ENCODE data around the gene RNF213.

The RNF213 gene

DNA sequence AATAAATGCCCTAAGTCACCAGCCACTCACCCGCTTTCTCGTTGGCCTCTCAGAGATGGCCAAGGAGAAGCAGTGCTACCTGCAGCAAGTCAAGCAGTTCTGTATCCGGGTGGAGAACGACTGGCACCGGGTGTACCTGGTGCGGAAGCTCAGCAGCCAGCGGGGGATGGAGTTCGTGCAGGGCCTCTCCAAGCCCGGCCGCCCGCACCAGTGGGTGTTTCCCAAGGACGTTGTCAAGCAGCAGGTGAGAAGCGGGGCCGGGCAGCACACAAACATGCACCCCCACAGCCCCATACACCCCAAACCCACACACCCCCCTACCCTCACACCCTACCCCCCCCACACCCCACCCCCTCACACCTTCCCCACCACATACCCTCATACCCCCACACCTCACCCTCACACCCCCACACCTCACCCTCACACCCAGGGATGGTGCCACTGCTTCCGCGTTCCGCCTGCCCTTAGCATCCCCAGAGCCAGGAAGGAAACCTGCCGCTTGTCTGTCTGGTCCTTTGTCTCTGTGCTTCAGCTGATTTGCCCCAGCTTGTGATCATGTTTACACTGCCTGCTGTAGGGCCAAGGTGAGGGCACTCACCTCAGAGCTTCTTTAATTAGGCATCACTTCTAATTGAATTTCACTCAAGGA lies 112.4 kb downstream of the RNF213 start:
- H3K4me3 ChIP-seq (ENCODE audit: control insufficient read depth, low read depth, low read length): no peak overlapping the region
- no peak for DNase-seq (ENCODE audit: low read depth)
- TF ChIP-seq, protein P1, sequence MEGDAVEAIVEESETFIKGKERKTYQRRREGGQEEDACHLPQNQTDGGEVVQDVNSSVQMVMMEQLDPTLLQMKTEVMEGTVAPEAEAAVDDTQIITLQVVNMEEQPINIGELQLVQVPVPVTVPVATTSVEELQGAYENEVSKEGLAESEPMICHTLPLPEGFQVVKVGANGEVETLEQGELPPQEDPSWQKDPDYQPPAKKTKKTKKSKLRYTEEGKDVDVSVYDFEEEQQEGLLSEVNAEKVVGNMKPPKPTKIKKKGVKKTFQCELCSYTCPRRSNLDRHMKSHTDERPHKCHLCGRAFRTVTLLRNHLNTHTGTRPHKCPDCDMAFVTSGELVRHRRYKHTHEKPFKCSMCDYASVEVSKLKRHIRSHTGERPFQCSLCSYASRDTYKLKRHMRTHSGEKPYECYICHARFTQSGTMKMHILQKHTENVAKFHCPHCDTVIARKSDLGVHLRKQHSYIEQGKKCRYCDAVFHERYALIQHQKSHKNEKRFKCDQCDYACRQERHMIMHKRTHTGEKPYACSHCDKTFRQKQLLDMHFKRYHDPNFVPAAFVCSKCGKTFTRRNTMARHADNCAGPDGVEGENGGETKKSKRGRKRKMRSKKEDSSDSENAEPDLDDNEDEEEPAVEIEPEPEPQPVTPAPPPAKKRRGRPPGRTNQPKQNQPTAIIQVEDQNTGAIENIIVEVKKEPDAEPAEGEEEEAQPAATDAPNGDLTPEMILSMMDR (conservative IDR thresholded peaks at IDR 0.05; ENCODE audit: control insufficient read depth, insufficient read depth, low read depth, low read length): no peak

DNA sequence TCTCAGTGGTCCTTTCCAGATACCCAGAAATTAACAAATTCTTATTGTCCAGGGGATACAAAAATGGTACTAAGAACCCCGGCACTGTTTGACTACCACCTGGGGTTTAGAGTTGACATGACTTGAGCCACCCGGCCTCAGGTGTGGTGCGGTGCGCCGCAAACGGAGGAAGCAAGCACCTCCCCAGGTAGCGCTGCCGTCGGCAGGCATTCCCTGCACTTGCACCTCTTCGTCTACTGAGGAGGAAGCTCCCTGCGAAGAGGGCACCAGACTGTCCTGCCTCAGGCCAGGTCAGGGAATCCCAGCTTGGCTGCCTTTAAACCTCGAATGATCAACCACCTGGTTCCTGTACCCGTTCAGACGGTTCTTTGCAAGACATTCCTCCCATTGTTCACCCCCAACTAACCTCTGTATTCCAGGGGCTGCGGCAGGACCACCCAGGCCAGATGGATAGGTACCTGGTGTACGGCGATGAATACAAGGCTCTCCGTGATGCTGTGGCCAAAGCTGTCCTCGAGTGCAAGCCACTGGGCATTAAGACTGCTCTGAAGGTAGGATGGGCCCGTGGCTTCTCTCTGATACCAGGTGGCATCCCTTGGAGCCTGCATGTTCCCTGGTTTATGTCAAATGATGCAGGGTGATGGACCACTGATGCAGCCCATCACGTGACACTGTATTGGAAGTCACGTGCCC lies 113.5 kb downstream of the RNF213 start:
- no peak overlapping the region for H3K4me3 ChIP-seq (ENCODE audit: control insufficient read depth, low read depth, low read length)
- no peak for DNase-seq (ENCODE audit: low read depth)
- TF ChIP-seq, protein P1 (conservative IDR thresholded peaks at IDR 0.05; ENCODE audit: control insufficient read depth, insufficient read depth, low read depth, low read length): no peak

DNA sequence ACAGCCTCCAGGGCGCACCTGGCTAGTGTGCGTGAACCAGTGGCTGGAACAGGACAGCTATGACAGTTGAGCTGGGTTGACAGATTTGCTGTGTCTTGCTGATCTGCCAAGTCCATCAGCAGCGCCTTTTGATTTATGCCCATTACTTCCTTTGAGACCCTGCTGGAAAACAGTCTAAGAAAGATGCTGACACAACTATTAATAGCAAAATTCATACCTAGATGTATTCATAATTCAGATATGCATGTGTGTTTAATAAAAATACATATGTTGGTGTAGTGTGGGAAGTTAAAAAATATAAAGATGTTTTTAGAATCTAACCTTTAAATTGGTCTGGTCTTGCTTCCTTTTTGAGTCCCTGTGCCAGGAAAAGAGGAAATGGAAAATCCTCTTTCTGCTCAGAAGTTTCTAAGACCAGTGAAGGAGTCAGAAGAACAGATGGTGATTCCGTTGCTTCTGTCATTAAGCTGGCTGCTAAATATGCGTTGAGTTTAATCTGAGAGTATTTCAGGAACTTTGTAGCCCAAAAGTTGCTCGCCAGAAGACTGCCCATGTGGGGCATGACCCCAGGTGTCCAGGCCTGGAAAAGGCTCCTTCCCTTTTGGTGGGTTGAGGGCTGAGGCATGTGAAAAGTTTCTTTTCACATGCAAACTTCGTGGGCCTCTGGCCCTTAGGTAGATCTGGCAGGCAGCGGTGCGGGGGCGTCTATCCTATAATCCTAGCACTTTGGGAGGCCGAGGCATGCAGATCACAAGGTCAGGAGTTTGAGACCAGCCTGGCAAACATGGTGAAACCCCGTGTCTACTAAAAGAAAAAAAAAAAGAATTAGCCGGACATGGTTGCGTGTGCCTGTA lies 114.3 kb downstream of the RNF213 start:
- H3K4me3 ChIP-seq (ENCODE audit: control insufficient read depth, low read depth, low read length): no peak overlapping the region
- TF ChIP-seq, protein P1 (conservative IDR thresholded peaks at IDR 0.05; ENCODE audit: control insufficient read depth, insufficient read depth, low read depth, low read length): no peak
- DNase-seq (ENCODE audit: low read depth): no peak

DNA sequence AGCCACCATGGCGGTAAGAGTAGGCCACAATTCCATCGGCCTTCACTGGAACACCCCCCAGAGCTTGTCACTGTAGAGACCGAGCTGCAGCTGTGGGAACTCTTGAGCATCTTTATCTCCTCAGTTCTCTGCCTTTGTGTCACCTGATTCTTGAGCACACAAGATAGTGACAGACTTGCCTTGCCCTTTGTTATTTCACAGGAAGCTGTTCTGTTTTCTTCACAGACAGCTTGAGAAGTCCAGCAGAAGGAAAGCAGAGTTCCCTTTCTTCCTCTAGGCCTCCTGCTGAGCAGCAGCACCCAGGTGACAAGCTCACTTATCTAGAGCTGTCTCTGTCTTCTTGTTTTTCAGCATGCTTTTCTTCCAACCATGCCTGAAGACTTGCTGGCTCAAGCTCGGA lies 115.9 kb downstream of the RNF213 start:
- no peak overlapping the region for H3K4me3 ChIP-seq (ENCODE audit: control insufficient read depth, low read depth, low read length)
- TF ChIP-seq, protein P1 (conservative IDR thresholded peaks at IDR 0.05; ENCODE audit: control insufficient read depth, insufficient read depth, low read depth, low read length): no peak
- no peak for DNase-seq (ENCODE audit: low read depth)

DNA sequence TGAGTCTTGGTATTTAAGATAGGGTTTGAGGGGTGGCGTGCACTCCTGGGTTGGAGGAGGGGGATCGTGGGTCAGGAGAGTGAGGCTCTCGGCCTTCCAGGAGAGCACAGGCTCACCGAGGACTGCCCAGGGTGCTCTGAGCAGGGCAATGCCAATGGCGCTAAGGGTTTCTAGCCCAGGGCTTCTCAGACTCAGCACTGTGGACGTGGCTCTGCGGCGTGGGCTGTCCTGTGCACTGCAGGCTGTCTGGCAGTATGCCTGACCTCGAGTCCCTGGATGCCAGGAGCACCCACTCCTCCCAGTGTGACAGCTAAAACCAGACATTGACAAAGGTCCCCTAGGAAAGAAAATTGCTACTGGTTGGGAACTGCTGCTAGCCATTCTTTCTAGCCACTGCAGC lies 117.1 kb downstream of the RNF213 start:
- H3K4me3 ChIP-seq (ENCODE audit: control insufficient read depth, low read depth, low read length): no peak overlapping the region
- no peak for DNase-seq (ENCODE audit: low read depth)
- TF ChIP-seq, protein P1 (conservative IDR thresholded peaks at IDR 0.05; ENCODE audit: control insufficient read depth, insufficient read depth, low read depth, low read length): no peak

DNA sequence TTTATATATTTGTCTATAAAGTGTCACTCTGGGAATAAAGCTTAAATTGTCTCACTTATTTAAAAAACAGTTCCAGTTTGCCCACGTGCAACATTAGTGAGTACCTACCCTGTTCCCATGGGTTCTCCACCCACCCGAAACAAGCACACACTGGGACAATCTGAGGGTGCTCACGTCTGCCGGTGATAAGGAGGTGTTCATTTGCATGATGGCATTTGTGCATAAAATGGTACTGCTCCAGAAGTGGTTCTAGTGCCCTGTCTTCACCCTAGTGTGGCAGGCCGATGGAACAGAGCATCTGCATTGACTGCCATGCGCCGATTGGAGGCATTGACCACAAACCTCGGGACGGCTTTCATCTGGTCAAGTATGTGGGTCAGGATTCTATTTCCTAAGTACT lies 118.7 kb downstream of the RNF213 start:
- H3K4me3 ChIP-seq (ENCODE audit: control insufficient read depth, low read depth, low read length): no peak overlapping the region
- no peak for DNase-seq (ENCODE audit: low read depth)
- TF ChIP-seq, protein P1 (conservative IDR thresholded peaks at IDR 0.05; ENCODE audit: control insufficient read depth, insufficient read depth, low read depth, low read length): no peak
